IPS-18a (cell line): ENCODE results near the gene SNCAIP.

Source experiments
- H3K27ac ChIP-seq: one replicate; pipeline ENCODE4 v1.5.1; 2013; ENCODE audit warnings: low read length
- H3K27me3 ChIP-seq: one replicate; pipeline ENCODE4 v1.6.1; 2013; ENCODE audit warnings: mild to moderate bottlenecking, low read length; ENCODE audit not compliant: control insufficient read depth, insufficient read depth
- H3K36me3 ChIP-seq: one replicate; pipeline ENCODE4 v1.6.1; 2013; ENCODE audit warnings: low read depth, low read length; ENCODE audit not compliant: control insufficient read depth
- H3K4me1 ChIP-seq: one replicate; pipeline ENCODE4 v1.6.1; 2013; ENCODE audit warnings: low read depth, low read length; ENCODE audit not compliant: control insufficient read depth
- H3K4me3 ChIP-seq: one replicate; pipeline ENCODE4 v1.5.1; 2013; ENCODE audit warnings: low read length
- H3K9ac ChIP-seq: one replicate; pipeline ENCODE4 v1.6.1; 2013; ENCODE audit warnings: mild to moderate bottlenecking, low read length, moderate library complexity
- H3K9me3 ChIP-seq: one replicate; pipeline ENCODE4 v1.6.1; 2013; ENCODE audit warnings: low read depth, low read length; ENCODE audit not compliant: control insufficient read depth

The SNCAIP gene

GRCh38 chr5:122316656-122317055 is 4.6 kb downstream of the SNCAIP start:
- no peaks in the 10 kb centered on the region for H3K9me3 ChIP-seq
- H3K36me3 ChIP-seq: no peaks in the 10 kb centered on the region
- H3K27me3 ChIP-seq: peaks cover 27% of the 10 kb centered on the region
- no peak overlapping the region for H3K27ac ChIP-seq
- H3K4me3 ChIP-seq: no peak overlapping the region
- H3K9ac ChIP-seq: no peak overlapping the region
- H3K4me1 ChIP-seq: peaks cover 8% of the 10 kb centered on the region

DNA sequence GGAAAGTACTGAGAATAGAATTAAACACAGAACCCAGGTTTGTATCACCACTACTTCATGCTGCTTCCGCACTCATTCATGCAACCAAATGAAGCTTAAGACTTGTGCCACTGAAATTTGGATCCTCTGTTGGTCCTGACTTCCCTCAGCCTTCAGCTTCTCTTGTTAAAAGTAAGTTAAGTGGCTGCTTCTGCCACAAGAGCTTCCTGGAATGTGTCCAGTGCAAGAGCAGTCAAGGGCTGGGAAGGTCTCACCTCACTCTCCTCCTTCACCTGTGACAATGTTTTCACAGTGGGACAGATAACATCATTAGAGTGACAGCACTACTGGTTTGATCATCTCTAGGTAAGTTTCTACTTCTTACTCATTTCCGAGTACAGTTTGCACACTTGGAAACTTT is 7.9 kb downstream of the SNCAIP start:
- H3K27ac ChIP-seq: no peak overlapping the region
- H3K9ac ChIP-seq: no peak overlapping the region
- no peaks in the 10 kb centered on the region for H3K36me3 ChIP-seq
- peaks cover 6% of the 10 kb centered on the region for H3K4me1 ChIP-seq
- no peaks in the 10 kb centered on the region for H3K9me3 ChIP-seq
- no peak overlapping the region for H3K4me3 ChIP-seq
- no peaks in the 10 kb centered on the region for H3K27me3 ChIP-seq

DNA sequence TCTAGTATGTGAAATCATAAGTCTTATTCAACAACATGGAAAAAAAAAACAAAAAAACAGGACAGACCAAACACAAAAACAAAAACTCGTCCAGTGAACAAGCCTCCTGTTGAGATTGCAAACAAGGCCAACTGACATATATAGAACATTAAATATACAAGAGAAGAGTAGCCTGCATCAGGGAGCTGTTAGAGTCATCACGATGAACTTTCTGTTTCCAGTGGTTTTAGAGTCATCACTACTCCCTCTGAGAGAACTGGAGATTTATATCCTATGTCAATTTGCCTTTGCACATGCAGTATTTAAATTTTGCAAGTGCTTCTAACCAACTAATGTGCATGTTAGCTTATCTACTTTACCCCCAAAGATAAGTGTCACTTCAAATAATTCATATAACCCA is 9.9 kb downstream of the SNCAIP start:
- H3K27me3 ChIP-seq: no peaks in the 10 kb centered on the region
- peaks cover 6% of the 10 kb centered on the region for H3K4me1 ChIP-seq
- no peaks in the 10 kb centered on the region for H3K36me3 ChIP-seq
- no peak overlapping the region for H3K4me3 ChIP-seq
- H3K9ac ChIP-seq: no peak overlapping the region
- no peak overlapping the region for H3K27ac ChIP-seq
- no peaks in the 10 kb centered on the region for H3K9me3 ChIP-seq

DNA sequence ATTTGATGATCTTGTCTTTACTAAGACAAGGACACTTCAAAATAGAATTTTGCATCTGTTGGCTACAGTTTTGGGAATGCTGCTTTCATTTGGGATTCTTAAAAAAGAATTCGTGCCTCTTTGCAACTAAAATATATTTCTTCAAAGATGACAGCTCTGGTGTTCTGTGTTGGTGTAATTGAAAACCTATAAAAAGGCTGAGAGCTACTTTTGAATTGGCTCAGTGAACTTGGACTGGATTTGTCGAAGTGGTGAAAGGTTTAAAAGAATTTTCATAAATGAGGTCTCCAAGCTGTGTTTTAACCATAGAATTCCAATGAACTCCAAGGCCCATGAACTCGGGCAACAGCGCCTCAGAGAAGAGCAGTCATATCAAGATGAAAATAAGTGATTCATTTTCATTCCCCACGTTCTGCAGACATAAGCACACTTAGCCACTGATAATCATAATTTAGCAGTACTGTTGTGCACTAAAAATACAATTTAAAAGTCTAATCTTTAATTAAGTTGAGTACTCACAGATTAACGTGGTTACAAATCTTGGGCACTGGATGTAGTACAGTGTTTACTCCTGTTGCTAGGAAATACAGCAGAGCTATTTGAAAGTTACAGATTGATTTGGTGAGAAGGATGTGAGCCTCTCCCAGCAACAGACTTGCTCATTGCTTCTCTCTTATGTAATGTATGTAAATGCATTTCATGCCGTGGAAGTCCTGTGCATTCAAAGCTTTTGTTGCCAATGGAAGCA is 10.9 kb downstream of the SNCAIP start:
- no peak overlapping the region for H3K9ac ChIP-seq

GRCh38 chr5:122323738-122324137 is 11.7 kb downstream of the SNCAIP start:
- no peaks in the 10 kb centered on the region for H3K9me3 ChIP-seq
- H3K27me3 ChIP-seq: no peaks in the 10 kb centered on the region
- no peak overlapping the region for H3K9ac ChIP-seq
- H3K4me3 ChIP-seq: no peak overlapping the region
- no peaks in the 10 kb centered on the region for H3K36me3 ChIP-seq
- H3K27ac ChIP-seq: no peak overlapping the region
- H3K4me1 ChIP-seq: peaks cover 6% of the 10 kb centered on the region

More for the DNA sequence above, 10.9 kb downstream of the SNCAIP start:
- H3K4me1 ChIP-seq: peaks cover 6% of the 10 kb centered on the region
- H3K36me3 ChIP-seq: no peaks in the 10 kb centered on the region
- no peaks in the 10 kb centered on the region for H3K27me3 ChIP-seq
- H3K27ac ChIP-seq: no peak overlapping the region
- H3K9me3 ChIP-seq: no peaks in the 10 kb centered on the region
- H3K4me3 ChIP-seq: no peak overlapping the region

GRCh38 chr5:122327110-122327509 is 15.1 kb downstream of the SNCAIP start:
- H3K27me3 ChIP-seq: no peaks in the 10 kb centered on the region

DNA sequence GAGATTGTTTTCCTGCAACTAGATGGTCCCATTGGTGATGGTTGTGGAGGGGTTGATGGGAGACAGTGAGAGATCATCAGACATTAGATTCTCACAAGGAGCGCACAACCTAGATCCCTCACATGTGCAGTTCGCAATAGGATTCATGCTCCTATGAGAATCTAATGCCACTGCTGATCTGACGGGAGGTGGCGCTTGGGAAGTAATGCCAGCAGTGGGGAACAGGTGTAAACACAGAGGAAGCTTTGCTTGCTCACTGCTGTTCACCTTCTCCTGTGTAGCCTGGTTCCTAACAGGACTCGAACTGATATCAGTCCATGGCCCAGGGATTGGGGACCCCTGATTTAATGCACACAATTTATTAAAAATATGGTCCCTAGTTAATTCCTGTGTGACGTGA is 18.8 kb downstream of the SNCAIP start:
- no peak overlapping the region for H3K27ac ChIP-seq
- H3K9ac ChIP-seq: no peak overlapping the region
- H3K36me3 ChIP-seq: no peaks in the 10 kb centered on the region
- peaks cover 14% of the 10 kb centered on the region for H3K4me1 ChIP-seq
- no peak overlapping the region for H3K4me3 ChIP-seq
- H3K9me3 ChIP-seq: no peaks in the 10 kb centered on the region
- H3K27me3 ChIP-seq: no peaks in the 10 kb centered on the region

More at GRCh38 chr5:122327110-122327509, 15.1 kb downstream of the SNCAIP start:
- Histone ChIP-seq H3K4me1 (peaks cover 6% of the 10 kb centered on the region), H3K9me3 (no peaks in the 10 kb centered on the region), H3K9ac (no peak overlapping the region), H3K27ac (no peak overlapping the region), H3K36me3 (no peaks in the 10 kb centered on the region), H3K4me3 (no peak overlapping the region)

GRCh38 chr5:122332599-122333555 is 20.8 kb downstream of the SNCAIP start:
- Histone ChIP-seq H3K9ac (no peak overlapping the region), H3K27me3 (no peaks in the 10 kb centered on the region), H3K36me3 (no peaks in the 10 kb centered on the region), H3K9me3 (no peaks in the 10 kb centered on the region), H3K27ac (no peak overlapping the region), H3K4me3 (no peak overlapping the region), H3K4me1 (peaks cover 14% of the 10 kb centered on the region)

GRCh38 chr5:122333564-122333963 is 21.5 kb downstream of the SNCAIP start:
- Histone ChIP-seq H3K4me3 (no peak overlapping the region), H3K27ac (no peak overlapping the region), H3K9me3 (no peaks in the 10 kb centered on the region), H3K27me3 (no peaks in the 10 kb centered on the region), H3K9ac (no peak overlapping the region), H3K36me3 (no peaks in the 10 kb centered on the region), H3K4me1 (peaks cover 14% of the 10 kb centered on the region)

DNA sequence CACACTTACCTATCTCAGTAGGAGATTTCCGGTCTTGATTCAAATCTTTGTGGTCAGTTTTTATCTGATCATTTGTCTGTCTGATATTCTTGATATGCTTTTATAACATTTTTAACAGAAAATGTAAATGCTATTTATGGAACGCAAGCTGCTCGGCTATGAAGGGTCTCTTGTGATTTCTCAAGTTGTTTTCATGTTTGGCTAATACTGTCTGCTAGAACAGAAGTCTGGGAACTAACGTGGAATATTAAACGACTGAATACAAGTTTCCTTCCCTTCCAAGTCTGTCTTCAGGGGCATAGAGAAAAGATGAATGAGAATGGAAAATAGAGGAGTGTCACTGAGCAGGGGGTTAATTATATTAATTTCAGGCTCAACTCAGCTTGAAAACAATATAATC is 27.6 kb downstream of the SNCAIP start:
- Histone ChIP-seq H3K4me3 (no peak overlapping the region), H3K9ac (no peak overlapping the region), H3K27me3 (no peaks in the 10 kb centered on the region), H3K4me1 (no peaks in the 10 kb centered on the region), H3K27ac (no peak overlapping the region), H3K9me3 (no peaks in the 10 kb centered on the region), H3K36me3 (no peaks in the 10 kb centered on the region)

DNA sequence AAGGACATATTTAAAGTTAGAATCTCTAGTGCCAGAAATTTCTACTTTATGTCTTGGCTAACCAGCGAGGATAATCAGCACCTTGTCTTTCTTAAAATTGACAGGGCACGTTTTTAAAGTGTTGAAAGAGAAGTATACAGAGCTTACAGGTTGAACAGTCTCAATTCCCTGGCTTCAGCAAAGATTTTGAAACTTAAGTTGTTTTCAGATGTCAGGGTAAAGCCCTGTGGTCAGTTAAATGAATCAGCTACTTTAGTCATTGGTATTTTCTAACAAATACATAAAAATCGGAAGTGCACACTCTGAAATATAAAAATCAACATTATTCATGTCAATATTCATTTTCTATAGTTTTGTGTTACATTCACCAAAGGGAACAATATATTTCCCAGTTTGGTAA is 29.1 kb downstream of the SNCAIP start:
- Histone ChIP-seq H3K36me3 (no peaks in the 10 kb centered on the region), H3K9ac (no peak overlapping the region), H3K27me3 (no peaks in the 10 kb centered on the region), H3K4me3 (no peak overlapping the region), H3K9me3 (no peaks in the 10 kb centered on the region), H3K27ac (no peak overlapping the region), H3K4me1 (no peaks in the 10 kb centered on the region)
